Measurements from ENCODE around the gene F5.

DNA sequence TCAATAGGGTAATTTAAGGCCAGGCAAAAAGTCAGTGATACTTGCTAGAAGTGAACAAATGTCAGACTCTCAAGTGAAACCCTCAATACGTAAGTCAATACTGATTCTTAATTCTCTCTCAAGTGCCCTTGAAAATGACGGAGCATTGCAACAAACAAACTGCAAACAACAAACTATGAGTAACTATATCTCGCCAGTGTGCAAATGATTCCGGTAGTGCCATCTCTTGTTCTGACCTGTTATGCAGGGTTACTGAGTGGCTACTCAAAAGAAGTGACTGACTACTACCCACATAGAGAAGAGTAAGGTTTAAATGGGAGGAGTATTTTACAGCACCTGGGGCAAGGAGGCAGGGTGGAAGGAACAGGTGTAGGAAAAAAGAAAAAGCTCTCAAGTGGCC, 102.2 kb downstream of the F5 start:
- TF ChIP-seq, protein P1, sequence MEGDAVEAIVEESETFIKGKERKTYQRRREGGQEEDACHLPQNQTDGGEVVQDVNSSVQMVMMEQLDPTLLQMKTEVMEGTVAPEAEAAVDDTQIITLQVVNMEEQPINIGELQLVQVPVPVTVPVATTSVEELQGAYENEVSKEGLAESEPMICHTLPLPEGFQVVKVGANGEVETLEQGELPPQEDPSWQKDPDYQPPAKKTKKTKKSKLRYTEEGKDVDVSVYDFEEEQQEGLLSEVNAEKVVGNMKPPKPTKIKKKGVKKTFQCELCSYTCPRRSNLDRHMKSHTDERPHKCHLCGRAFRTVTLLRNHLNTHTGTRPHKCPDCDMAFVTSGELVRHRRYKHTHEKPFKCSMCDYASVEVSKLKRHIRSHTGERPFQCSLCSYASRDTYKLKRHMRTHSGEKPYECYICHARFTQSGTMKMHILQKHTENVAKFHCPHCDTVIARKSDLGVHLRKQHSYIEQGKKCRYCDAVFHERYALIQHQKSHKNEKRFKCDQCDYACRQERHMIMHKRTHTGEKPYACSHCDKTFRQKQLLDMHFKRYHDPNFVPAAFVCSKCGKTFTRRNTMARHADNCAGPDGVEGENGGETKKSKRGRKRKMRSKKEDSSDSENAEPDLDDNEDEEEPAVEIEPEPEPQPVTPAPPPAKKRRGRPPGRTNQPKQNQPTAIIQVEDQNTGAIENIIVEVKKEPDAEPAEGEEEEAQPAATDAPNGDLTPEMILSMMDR (IDR thresholded peaks at IDR 0.05; ENCODE audit: insufficient read depth, low read length, poor library complexity, severe bottlenecking), result no peak
- TF ChIP-seq EZH2phosphoT487 (conservative IDR thresholded peaks at IDR 0.05; ENCODE audit: low read length), result no peak
